Stomach (tissue), 9 donors: ENCODE data around the gene FAM98C. TPM values are rescaled to one million over a fixed set of nuclear protein-coding genes. Genes with fewer than 3 reads are reported as not detected.

Experiments used
- DNase-seq, 2 donors: peaks; one replicate each; pipeline versions ENCODE4 v3.0.0 to v3.0.0-alpha.2; 2013 to 2019
- H3K27ac ChIP-seq, 5 donors: fragments of 200-600 bp in 4 of 5; sonication (generic) in 4 of 5; one replicate each; pipeline ENCODE4 v1.5.1; 2013 to 2019; ENCODE audit warnings: mild to moderate bottlenecking in 1 of 5, moderate library complexity in 1 of 5
- H3K27me3 ChIP-seq, 3 donors: fragments of 200-600 bp; sonication (generic); one replicate each; pipeline ENCODE4 v1.5.1; 2017 to 2019; ENCODE audit warnings: mixed run types in 1 of 3
- H3K36me3 ChIP-seq, 4 donors: fragments of 200-600 bp; sonication (generic); 1 replicate in 3 of 4; 2 replicates in 1 of 4; pipeline ENCODE4 v1.5.1; 2016 to 2019
- H3K4me1 ChIP-seq, 4 donors: fragments of 200-600 bp; sonication (generic); one replicate each; pipeline ENCODE4 v1.5.1; 2016 to 2019
- H3K4me3 ChIP-seq, 4 donors: fragments of 200-600 bp; sonication (generic) in 3 of 4; one replicate each; pipeline ENCODE4 v1.5.1; 2016 to 2019; ENCODE audit warnings: mild to moderate bottlenecking in 1 of 4
- H3K9me3 ChIP-seq, 4 donors: fragments of 200-600 bp; sonication (generic); one replicate each; pipeline ENCODE4 v1.5.1; 2016 to 2019
- EP300 ChIP-seq: sonication (generic); formaldehyde crosslinking; IDR thresholded peaks from one replicate; pipeline ENCODE4 v1.6.1; 2017; ENCODE audit warnings: antibody characterized with exemption
- POLR2A ChIP-seq, 4 donors: fragments of 450-650 bp; IDR thresholded peaks; one replicate each; pipeline ENCODE4 v1.6.1; 2016; ENCODE audit warnings: antibody characterized with exemption in 4 of 4, control low read depth in 2 of 4, mild to moderate bottlenecking in 1 of 4, moderate library complexity in 1 of 4
- POLR2AphosphoS5 ChIP-seq, 3 donors: sonication (generic); formaldehyde crosslinking; IDR thresholded peaks; one replicate each; pipeline ENCODE4 v1.6.1; 2016; ENCODE audit warnings: antibody characterized with exemption in 3 of 3
- WGBS, 5 donors: extraction: QIAGEN DNeasy Blood & Tissue Kit in 3 of 5; methylation state at CpG; one replicate each; pipeline versions ENCODE4 v1.1.5 to v1.1.7; 2013 to 2018; 5-methylcytosine and 5-hydroxymethylcytosine counted together
- intact Hi-C: fragments of 100-400 bp; cut with DNase I; formaldehyde crosslinking; loops from one replicate; pipeline ENCODE4 v1.15.1; 2023; ENCODE audit warnings: low total_unique reads
- polyA plus RNA-seq, 3 donors: library from polyadenylated mRNA; stranded (reverse); fragments of 200-250 nt; gene quantifications; one replicate each; pipeline ENCODE4 v1.2.3, GENCODE V29; 2013
- total RNA-seq, 5 donors: library from RNA; depleted of rRNA; stranded (reverse); fragments of >200 nt; gene quantifications; one replicate each; pipeline versions ENCODE4 v1.1.0 to v1.2.3, GENCODE V29; 2014 to 2016
- TF ChIP-seq, protein P1 (sequence below), 7 experiments: fragments of 450-650 bp in 4 of 7; fragments of 200-600 bp in 3 of 7; sonication (generic) in 3 of 7; IDR thresholded peaks; one replicate each; pipeline ENCODE4 v1.5.1; 2016 to 2019; ENCODE audit warnings: antibody characterized with exemption in 7 of 7, control low read depth in 2 of 7, mild to moderate bottlenecking in 1 of 7
- donor health status: healthy with polysubstance abuse.
- donor health status: Bipolar disorder and iron deficiency.
- donor health status: healthy.

FAM98C gene
- total and polyA plus RNA-seq, 8 donors = 4.0 to 222 (median 19.9) TPM

DNA sequence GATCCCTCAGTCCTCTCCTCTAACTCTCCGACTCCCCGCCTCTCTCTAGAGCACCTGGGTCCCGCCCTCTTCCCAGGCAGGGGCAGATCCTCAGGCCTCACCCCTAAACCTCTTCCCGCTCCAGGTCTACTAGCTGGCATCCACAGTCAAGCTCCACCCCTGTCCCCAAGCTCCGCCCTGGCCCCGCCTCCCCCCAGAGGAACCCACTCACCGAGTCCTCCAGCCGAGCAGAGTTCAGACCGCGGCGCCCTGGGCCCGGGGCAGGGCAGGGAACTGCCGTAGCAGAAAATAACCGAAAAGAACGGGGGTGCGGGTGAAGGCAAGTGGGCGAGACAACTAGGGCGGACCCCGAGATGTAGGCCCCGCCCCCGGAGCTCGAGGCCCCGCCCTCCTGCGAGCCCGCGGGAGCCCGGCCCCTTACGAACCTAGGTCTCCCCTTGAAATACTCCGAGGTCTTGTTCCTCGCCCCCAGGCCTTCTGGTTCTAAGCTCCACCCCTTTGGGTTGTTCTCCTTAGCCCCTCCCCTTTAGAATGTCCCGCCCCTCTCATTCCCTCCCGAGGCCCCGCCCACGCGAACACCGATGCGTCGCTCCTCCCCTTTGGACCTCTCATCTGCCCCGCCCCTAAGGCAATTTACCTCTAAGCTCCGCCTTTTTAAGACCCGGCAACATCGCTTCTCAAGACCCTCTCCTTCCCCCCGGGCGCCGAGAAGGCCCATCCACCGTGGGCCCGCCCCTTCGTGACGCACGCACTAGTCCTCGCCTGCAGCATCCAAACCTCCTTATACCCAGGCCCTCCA, 15.1 kb upstream of the FAM98C start, which contains the start of gene GGN:
TSS of gene GGN (minus strand) at position 485 of the 799 bp plus-strand sequence. CDS start 773 bp downstream, outside the sequence.
- peak within 1 kb of the TSS; percentile 47 to 57 (median 54) for H3K4me3 ChIP-seq
- H3K9me3 ChIP-seq = no peaks in the 10 kb centered on the region
- H3K4me1 ChIP-seq = peaks cover 38 to 52% (median 43%) of the 10 kb centered on the region in 4 donors
- peaks cover 5 to 86% (median 23%) of the 10 kb centered on the region in 3 donors for H3K27me3 ChIP-seq
- 0 to 3% (median 1%) methylated on average over 44 to 51 of the region's 51 CpGs for WGBS, 5 donors
- DNase-seq = peak; percentile 86 to 90
- peaks cover 12 to 34% (median 28%) of the 10 kb centered on the region in 4 donors for H3K36me3 ChIP-seq
- intact Hi-C loops = loop anchor here (10.0 kb wide), 1 partner anchor 227 kb away; the partner anchor contains the start of genes EIF3K and MAP4K1
- H3K27ac ChIP-seq = peak within 1 kb of the TSS in 4 of 5 donors; percentile 53 to 80 (median 75)
- peak in 1 of 3 donors; percentile 13 for TF ChIP-seq POLR2AphosphoS5 (IDR thresholded peaks at IDR 0.05)
- TF ChIP-seq, protein P1, sequence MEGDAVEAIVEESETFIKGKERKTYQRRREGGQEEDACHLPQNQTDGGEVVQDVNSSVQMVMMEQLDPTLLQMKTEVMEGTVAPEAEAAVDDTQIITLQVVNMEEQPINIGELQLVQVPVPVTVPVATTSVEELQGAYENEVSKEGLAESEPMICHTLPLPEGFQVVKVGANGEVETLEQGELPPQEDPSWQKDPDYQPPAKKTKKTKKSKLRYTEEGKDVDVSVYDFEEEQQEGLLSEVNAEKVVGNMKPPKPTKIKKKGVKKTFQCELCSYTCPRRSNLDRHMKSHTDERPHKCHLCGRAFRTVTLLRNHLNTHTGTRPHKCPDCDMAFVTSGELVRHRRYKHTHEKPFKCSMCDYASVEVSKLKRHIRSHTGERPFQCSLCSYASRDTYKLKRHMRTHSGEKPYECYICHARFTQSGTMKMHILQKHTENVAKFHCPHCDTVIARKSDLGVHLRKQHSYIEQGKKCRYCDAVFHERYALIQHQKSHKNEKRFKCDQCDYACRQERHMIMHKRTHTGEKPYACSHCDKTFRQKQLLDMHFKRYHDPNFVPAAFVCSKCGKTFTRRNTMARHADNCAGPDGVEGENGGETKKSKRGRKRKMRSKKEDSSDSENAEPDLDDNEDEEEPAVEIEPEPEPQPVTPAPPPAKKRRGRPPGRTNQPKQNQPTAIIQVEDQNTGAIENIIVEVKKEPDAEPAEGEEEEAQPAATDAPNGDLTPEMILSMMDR (IDR thresholded peaks at IDR 0.05) = no peak

GRCh38 chr19:38388349-38389100, 14.4 kb upstream of the FAM98C start, which contains the start of gene SPRED3:
TSS of gene SPRED3 (plus strand) at chr19:38388697. CDS start at chr19:38390303, 1,606 bp downstream.
- Histone ChIP-seq H3K36me3 (peaks cover 4 to 26% (median 20%) of the 10 kb centered on the region in 4 donors), H3K27ac (peak within 1 kb of the TSS in 4 of 5 donors; percentile 53 to 80 (median 75)), H3K9me3 (no peaks in the 10 kb centered on the region), H3K4me3 (peak within 1 kb of the TSS; percentile 47 to 57 (median 54)), H3K4me1 (peaks cover 38 to 52% (median 43%) of the 10 kb centered on the region in 4 donors), H3K27me3 (peaks cover 5 to 85% (median 23%) of the 10 kb centered on the region in 3 donors)
- peak; percentile 42 to 69 for DNase-seq
- intact Hi-C loops = loop anchor here (10.0 kb wide), 1 partner anchor 226 kb away; the partner anchor contains the start of genes EIF3K and MAP4K1
- WGBS, 5 donors = 0 to 2% (median 1%) methylated on average over 17 to 38 of the region's 46 CpGs
- TF ChIP-seq, protein P1 (IDR thresholded peaks at IDR 0.05) = no peak
- TF ChIP-seq POLR2A (IDR thresholded peaks at IDR 0.05) (no peak), EP300 (no peak), POLR2AphosphoS5 (IDR thresholded peaks at IDR 0.05) (no peak)

DNA sequence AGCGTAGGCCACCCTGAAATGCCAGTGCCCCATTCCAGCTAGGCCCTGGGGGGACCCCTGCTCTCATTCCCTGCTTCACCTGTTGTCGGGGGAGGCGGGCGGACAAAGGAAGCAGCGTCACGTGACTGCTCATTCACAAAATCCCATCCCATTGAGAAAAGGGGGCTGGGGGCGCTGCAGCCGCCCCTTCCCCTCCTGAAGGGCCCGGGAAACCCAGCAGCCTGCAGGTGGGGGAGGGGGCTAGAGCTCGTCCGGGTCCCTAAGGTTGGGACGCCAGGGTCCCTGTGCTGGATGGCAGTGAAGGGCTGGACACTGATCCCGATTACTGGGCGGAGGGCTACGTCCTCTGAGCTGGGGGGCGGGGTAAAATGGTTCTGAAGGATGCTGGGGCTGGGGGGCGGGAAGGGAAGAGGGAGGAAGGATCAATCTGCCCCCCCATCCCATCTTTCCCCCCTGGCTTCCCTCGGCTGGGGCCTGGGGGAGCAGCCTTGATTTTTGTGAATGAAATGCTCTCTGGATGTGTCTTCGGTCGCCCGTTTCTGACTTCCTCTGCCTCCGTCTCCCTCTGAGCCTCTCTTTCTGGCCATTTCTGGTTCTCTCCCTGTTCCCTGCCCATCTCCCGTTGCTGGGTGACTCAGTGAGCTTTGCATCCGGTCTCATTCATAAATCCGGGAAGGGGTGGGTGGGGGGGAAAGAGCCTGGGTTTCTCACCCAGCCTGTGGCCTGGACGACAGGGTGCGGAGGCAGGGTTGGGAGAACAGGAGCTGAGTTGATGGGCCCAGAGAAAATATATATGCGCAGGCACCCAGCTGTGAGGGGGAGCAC, 13.6 kb upstream of the FAM98C start:
- 4 to 8% (median 5%) methylated on average over 17 to 28 of the region's 28 CpGs for WGBS, 5 donors
- peaks cover 4 to 85% (median 24%) of the 10 kb centered on the region in 3 donors for H3K27me3 ChIP-seq
- H3K9me3 ChIP-seq = no peaks in the 10 kb centered on the region
- H3K4me3 ChIP-seq = peak overlapping the region; percentile 47 to 57 (median 54)
- peak in 1 of 2 donors; percentile 60 for DNase-seq
- H3K4me1 ChIP-seq = peaks cover 38 to 52% (median 43%) of the 10 kb centered on the region in 4 donors
- H3K36me3 ChIP-seq = peaks cover 0 to 18% (median 12%) of the 10 kb centered on the region in 4 donors
- TF ChIP-seq POLR2A (IDR thresholded peaks at IDR 0.05) = no peak
- H3K27ac ChIP-seq = peak overlapping the region in 4 of 5 donors; percentile 53 to 80 (median 67)
- intact Hi-C loops = loop anchor here (10.0 kb wide), 1 partner anchor 225 kb away; the partner anchor contains the start of genes EIF3K and MAP4K1
